GM23248 (cell line): Measurements from ENCODE around the gene UVRAG.

Experiments
- EZH2 ChIP-seq: fragments of 200-600 bp; sonication (generic); IDR thresholded peaks from 2 replicates; pipeline ENCODE4 v1.6.1; 2018; ENCODE audit warnings: antibody characterized with exemption, mild to moderate bottlenecking; ENCODE audit not compliant: insufficient read depth, poor library complexity, severe bottlenecking
- EZH2phosphoT487 ChIP-seq: fragments of 200-600 bp; sonication (generic); IDR thresholded peaks from 2 replicates; pipeline ENCODE4 v1.6.1; 2018; ENCODE audit warnings: antibody characterized with exemption, moderate library complexity, mild to moderate bottlenecking, low read depth; ENCODE audit not compliant: insufficient read depth

GRCh38 chr11:76073724-76074123, 258.7 kb downstream of the UVRAG start:
- no peak for TF ChIP-seq EZH2
- TF ChIP-seq EZH2phosphoT487 = no peak
